SK-N-MC (cell line): Measurements from ENCODE around the gene RPA3.

Experiments used
- EZH2 ChIP-seq: fragments of 200-600 bp; sonication (generic); IDR thresholded peaks from one replicate; pipeline ENCODE4 v1.6.1; 2017; ENCODE audit warnings: antibody characterized with exemption
- POLR2AphosphoS5 ChIP-seq: IDR thresholded peaks from 2 replicates; pipeline ENCODE4 v1.6.1; 2012; ENCODE audit warnings: mild to moderate bottlenecking, low read depth, low read length, borderline replicate concordance

DNA sequence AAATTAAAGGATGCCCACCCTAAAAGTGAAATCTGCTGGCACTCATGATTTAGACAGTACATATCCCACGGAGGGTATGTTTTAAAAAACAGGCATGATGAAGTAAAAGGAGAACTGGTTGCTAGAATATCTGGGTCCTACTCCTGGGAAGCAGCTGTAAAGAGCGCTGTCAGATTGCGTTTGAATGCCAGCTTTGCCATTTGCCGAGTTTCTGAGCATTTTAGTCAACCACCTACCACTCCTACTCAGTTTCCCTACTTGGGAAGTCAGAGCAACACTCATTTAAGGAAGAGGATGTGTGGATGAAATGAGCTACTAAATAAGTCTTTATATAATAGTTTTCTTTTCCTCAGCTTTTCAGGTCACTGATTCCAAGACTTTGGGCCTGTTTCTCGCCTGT is 79.0 kb downstream of the RPA3 start:
- TF ChIP-seq POLR2AphosphoS5 (no peak), EZH2 (no peak)
